ENCODE results near the gene CAV3. TPM values are rescaled to one million over a fixed set of nuclear protein-coding genes. Genes with fewer than 3 reads are reported as not detected.

Gene CAV3
- total RNA-seq, 1 donor from 2014 or later = not detected

- DNase-seq (ENCODE audit: low read depth) = no peak
Observed at GRCh38 chr3:8760506-8760905, 26.9 kb downstream of the CAV3 start.

GRCh38 chr3:8761866-8762265, 28.3 kb downstream of the CAV3 start:
- Histone ChIP-seq H3K27me3 (ENCODE audit: control insufficient read depth, insufficient read depth, low read length) (peaks cover 5% of the 10 kb centered on the region), H3K36me3 (ENCODE audit: control insufficient read depth, insufficient read depth, low read length) (no peaks in the 10 kb centered on the region), H3K4me3 (ENCODE audit: low read depth, low read length) (no peak overlapping the region)
- no peak for DNase-seq (ENCODE audit: low read depth)
- TF ChIP-seq, protein P1, sequence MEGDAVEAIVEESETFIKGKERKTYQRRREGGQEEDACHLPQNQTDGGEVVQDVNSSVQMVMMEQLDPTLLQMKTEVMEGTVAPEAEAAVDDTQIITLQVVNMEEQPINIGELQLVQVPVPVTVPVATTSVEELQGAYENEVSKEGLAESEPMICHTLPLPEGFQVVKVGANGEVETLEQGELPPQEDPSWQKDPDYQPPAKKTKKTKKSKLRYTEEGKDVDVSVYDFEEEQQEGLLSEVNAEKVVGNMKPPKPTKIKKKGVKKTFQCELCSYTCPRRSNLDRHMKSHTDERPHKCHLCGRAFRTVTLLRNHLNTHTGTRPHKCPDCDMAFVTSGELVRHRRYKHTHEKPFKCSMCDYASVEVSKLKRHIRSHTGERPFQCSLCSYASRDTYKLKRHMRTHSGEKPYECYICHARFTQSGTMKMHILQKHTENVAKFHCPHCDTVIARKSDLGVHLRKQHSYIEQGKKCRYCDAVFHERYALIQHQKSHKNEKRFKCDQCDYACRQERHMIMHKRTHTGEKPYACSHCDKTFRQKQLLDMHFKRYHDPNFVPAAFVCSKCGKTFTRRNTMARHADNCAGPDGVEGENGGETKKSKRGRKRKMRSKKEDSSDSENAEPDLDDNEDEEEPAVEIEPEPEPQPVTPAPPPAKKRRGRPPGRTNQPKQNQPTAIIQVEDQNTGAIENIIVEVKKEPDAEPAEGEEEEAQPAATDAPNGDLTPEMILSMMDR (IDR thresholded peaks at IDR 0.05; ENCODE audit: insufficient read depth, low read length, poor library complexity, severe bottlenecking) = no peak

More at GRCh38 chr3:8760506-8760905, 26.9 kb downstream of the CAV3 start:
- Histone ChIP-seq H3K4me3 (ENCODE audit: low read depth, low read length) (no peak overlapping the region), H3K27me3 (ENCODE audit: control insufficient read depth, insufficient read depth, low read length) (no peaks in the 10 kb centered on the region), H3K36me3 (ENCODE audit: control insufficient read depth, insufficient read depth, low read length) (no peaks in the 10 kb centered on the region)
- TF ChIP-seq, protein P1 (IDR thresholded peaks at IDR 0.05; ENCODE audit: insufficient read depth, low read length, poor library complexity, severe bottlenecking) = no peak

GRCh38 chr3:8762607-8763377, 29.2 kb downstream of the CAV3 start:
- Histone ChIP-seq H3K4me3 (ENCODE audit: low read depth, low read length) (no peak overlapping the region), H3K27me3 (ENCODE audit: control insufficient read depth, insufficient read depth, low read length) (peaks cover 14% of the 10 kb centered on the region), H3K36me3 (ENCODE audit: control insufficient read depth, insufficient read depth, low read length) (no peaks in the 10 kb centered on the region)
- no peak for DNase-seq (ENCODE audit: low read depth)
- TF ChIP-seq, protein P1 (IDR thresholded peaks at IDR 0.05; ENCODE audit: insufficient read depth, low read length, poor library complexity, severe bottlenecking) = no peak

GRCh38 chr3:8764528-8764927, 30.9 kb downstream of the CAV3 start:
- DNase-seq (ENCODE audit: low read depth) = no peak
- H3K4me3 ChIP-seq (ENCODE audit: low read depth, low read length) = no peak overlapping the region

DNA sequence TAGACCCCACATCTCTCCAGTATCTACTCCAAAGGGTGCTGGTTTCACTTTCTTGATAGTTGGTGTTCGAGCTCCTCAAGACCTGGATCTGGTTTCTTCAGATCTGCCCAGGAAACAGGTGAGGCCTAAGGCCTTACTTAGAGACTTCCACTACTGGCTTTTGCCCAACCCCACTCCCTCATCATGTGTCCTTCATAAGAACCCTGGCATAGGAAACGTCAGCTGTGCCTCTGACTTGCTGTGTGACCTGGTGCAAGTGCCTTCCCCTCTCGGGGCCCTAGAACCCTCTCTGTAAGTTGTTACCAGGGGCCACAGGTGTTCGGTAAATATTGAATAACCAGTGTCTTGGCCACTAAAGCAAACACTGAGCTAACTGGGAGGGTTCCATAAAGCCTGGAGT, 31.9 kb downstream of the CAV3 start:
- Histone ChIP-seq H3K27me3 (ENCODE audit: control insufficient read depth, insufficient read depth, low read length) (peaks cover 28% of the 10 kb centered on the region), H3K4me3 (ENCODE audit: low read depth, low read length) (no peak overlapping the region), H3K36me3 (ENCODE audit: control insufficient read depth, insufficient read depth, low read length) (no peaks in the 10 kb centered on the region)
- TF ChIP-seq, protein P1 (IDR thresholded peaks at IDR 0.05; ENCODE audit: insufficient read depth, low read length, poor library complexity, severe bottlenecking) = no peak
- no peak for DNase-seq (ENCODE audit: low read depth)

More at GRCh38 chr3:8764528-8764927, 30.9 kb downstream of the CAV3 start:
- TF ChIP-seq, protein P1 (IDR thresholded peaks at IDR 0.05; ENCODE audit: insufficient read depth, low read length, poor library complexity, severe bottlenecking) = no peak
- Histone ChIP-seq H3K36me3 (ENCODE audit: control insufficient read depth, insufficient read depth, low read length) (no peaks in the 10 kb centered on the region), H3K27me3 (ENCODE audit: control insufficient read depth, insufficient read depth, low read length) (peaks cover 28% of the 10 kb centered on the region)

DNA sequence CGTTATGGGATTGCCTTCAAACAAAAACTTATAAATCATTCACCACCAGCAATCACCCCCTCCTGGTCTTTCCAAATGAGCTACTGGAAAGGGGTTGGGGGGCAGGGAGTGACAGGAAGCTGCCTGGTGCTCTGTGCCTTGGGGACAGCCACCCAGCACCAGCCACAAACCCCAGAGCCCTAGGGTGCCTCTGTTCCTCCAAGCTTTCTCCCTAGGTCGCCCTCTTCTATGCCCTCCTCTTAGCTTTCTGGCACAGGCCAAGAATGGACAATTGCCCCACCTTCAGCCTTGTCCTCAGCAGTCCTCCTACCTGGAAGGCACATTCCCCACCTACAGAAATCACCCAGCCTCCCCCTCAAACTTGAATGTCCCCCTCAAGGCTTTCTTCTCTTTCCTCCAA, 32.5 kb downstream of the CAV3 start:
- no peak for DNase-seq (ENCODE audit: low read depth)
- H3K27me3 ChIP-seq (ENCODE audit: control insufficient read depth, insufficient read depth, low read length) = peaks cover 28% of the 10 kb centered on the region
- TF ChIP-seq, protein P1 (IDR thresholded peaks at IDR 0.05; ENCODE audit: insufficient read depth, low read length, poor library complexity, severe bottlenecking) = no peak
- no peak overlapping the region for H3K4me3 ChIP-seq (ENCODE audit: low read depth, low read length)
- H3K36me3 ChIP-seq (ENCODE audit: control insufficient read depth, insufficient read depth, low read length) = no peaks in the 10 kb centered on the region
